SK-N-SH (cell line): ENCODE measurements around the gene SHLD1. TPM values are rescaled to one million over a fixed set of nuclear protein-coding genes. Genes with fewer than 3 reads are reported as not detected.

Source experiments
- CTCF ChIA-PET: fragments of 300-600, 350-600 bp; formaldehyde crosslinking; extraction: SDS; loops from one replicate; lab custom pipeline; 2021; lab: Yijun Ruan, JAX
- POLR2A ChIA-PET: fragments of 350-600 bp; sonication (Branson Sonifier 250); formaldehyde crosslinking; extraction: SDS; loops from one replicate; lab custom pipeline; 2020; ENCODE audit warnings: antibody characterized with exemption, inconsistent platforms; lab: Yijun Ruan, JAX
- DNase-seq: peaks from one replicate; pipeline ENCODE4 v3.0.0; 2012
- H2AFZ ChIP-seq: fragments of 200-600 bp; sonication (generic); 2 replicates; pipeline ENCODE4 v1.8.1; 2016; ENCODE audit warnings: antibody characterized with exemption, mild to moderate bottlenecking, low read depth
- H3F3A ChIP-seq: fragments of 200-600 bp; sonication (generic); replicated peaks from 2 replicates; pipeline ENCODE3; 2016; ENCODE audit warnings: antibody characterized with exemption, mild to moderate bottlenecking; ENCODE audit not compliant: insufficient read depth
- H3K27ac ChIP-seq, 2 experiments: fragments of 200-500 bp in 1 of 2; fragments of 200-600 bp in 1 of 2; sonication (Bioruptor generic) in 1 of 2; sonication (generic), shearing (Covaris generic) in 1 of 2; 2 replicates each; pipeline versions ENCODE4 v1.5.1 to v1.6.1; 2014 to 2016; ENCODE audit warnings: low read depth in 2 of 2, inconsistent platforms in 1 of 2, low read length in 1 of 2, mild to moderate bottlenecking in 1 of 2, mixed read lengths in 1 of 2
- H3K27me3 ChIP-seq: fragments of 200-600 bp; sonication (generic), shearing (Covaris generic); 2 replicates; pipeline ENCODE4 v1.6.1; 2016; ENCODE audit warnings: mixed run types; ENCODE audit not compliant: insufficient read depth
- H3K36me3 ChIP-seq, 2 experiments: fragments of 200-500 bp in 1 of 2; fragments of 200-600 bp in 1 of 2; sonication (Bioruptor generic) in 1 of 2; sonication (generic) in 1 of 2; replicated peaks in 1 of 2; 2 replicates each; pipeline versions ENCODE3 to v1.5.1; 2014 to 2016; ENCODE audit warnings: low read length in 1 of 2, mild to moderate bottlenecking in 1 of 2; ENCODE audit not compliant: insufficient read depth in 2 of 2, control insufficient read depth in 1 of 2
- H3K4me1 ChIP-seq, 2 experiments: fragments of 200-500 bp in 1 of 2; fragments of 200-600 bp in 1 of 2; sonication (Bioruptor generic) in 1 of 2; sonication (generic), shearing (Covaris generic) in 1 of 2; 2 replicates each; pipeline versions ENCODE4 v1.5.1 to v1.6.1; 2014 to 2016; ENCODE audit warnings: low read depth in 1 of 2, low read length in 1 of 2, mixed run types in 1 of 2; ENCODE audit not compliant: insufficient read depth in 2 of 2, control insufficient read depth in 1 of 2
- H3K4me2 ChIP-seq: fragments of 200-600 bp; sonication (generic), shearing (Covaris generic); 2 replicates; pipeline ENCODE4 v1.6.1; 2017; ENCODE audit warnings: mixed run types
- H3K4me3 ChIP-seq, 2 experiments: fragments of 200-500 bp in 1 of 2; fragments of 200-600 bp in 1 of 2; sonication (Bioruptor generic) in 1 of 2; sonication (generic), shearing (Covaris generic) in 1 of 2; 2 replicates each; pipeline versions ENCODE4 v1.5.1 to v1.8.1; 2014 to 2016; ENCODE audit warnings: low read depth in 2 of 2, inconsistent platforms in 1 of 2, low read length in 1 of 2, mild to moderate bottlenecking in 1 of 2, mixed read lengths in 1 of 2, moderate library complexity in 1 of 2
- H3K79me2 ChIP-seq: fragments of 200-600 bp; sonication (generic); 2 replicates; pipeline ENCODE4 v1.8.1; 2017; ENCODE audit warnings: mild to moderate bottlenecking; ENCODE audit not compliant: insufficient read depth
- H3K9ac ChIP-seq: fragments of 200-600 bp; sonication (generic); 2 replicates; pipeline ENCODE4 v1.6.1; 2017; ENCODE audit warnings: mixed run types
- H3K9me2 ChIP-seq: fragments of 200-600 bp; sonication (generic); 2 replicates; pipeline ENCODE4 v1.6.1; 2017; ENCODE audit warnings: mixed run types
- H3K9me3 ChIP-seq: fragments of 200-600 bp; sonication (generic); 2 replicates; pipeline ENCODE4 v1.6.1; 2017; ENCODE audit warnings: mixed run types, mild to moderate bottlenecking, moderate library complexity
- H4K20me1 ChIP-seq: fragments of 200-600 bp; sonication (generic); 2 replicates; pipeline ENCODE4 v1.6.1; 2017; ENCODE audit warnings: mild to moderate bottlenecking, mixed run types; ENCODE audit not compliant: insufficient read depth
- ELF1 ChIP-seq: IDR thresholded peaks from 2 replicates; pipeline ENCODE4 v1.4.0; 2012
- EP300 ChIP-seq, 2 experiments: IDR thresholded peaks; 2 replicates each; pipeline versions ENCODE4 v1.4.0 to v1.6.1; 2012; ENCODE audit warnings: borderline replicate concordance in 1 of 2, low read depth in 1 of 2, low read length in 1 of 2
- EZH2phosphoT487 ChIP-seq: fragments of 200-600 bp; sonication (generic); IDR thresholded peaks from 2 replicates; pipeline ENCODE4 v1.6.1; 2017; ENCODE audit warnings: low read depth, mixed run types, mild to moderate bottlenecking, antibody characterized with exemption, moderate library complexity, borderline replicate concordance
- FOSL2 ChIP-seq: IDR thresholded peaks from 2 replicates; pipeline ENCODE4 v1.4.0; 2012; ENCODE audit warnings: low read depth, mild to moderate bottlenecking, moderate library complexity, borderline replicate concordance
- GATA2 ChIP-seq: sonication (generic); formaldehyde crosslinking; IDR thresholded peaks from 2 replicates; pipeline ENCODE4 v1.5.0; 2020; ENCODE audit warnings: mild to moderate bottlenecking, missing genetic modification reagents
- MEF2A ChIP-seq: IDR thresholded peaks from 2 replicates; pipeline ENCODE4 v1.4.0; 2012; ENCODE audit warnings: low read depth, borderline replicate concordance
- MXI1 ChIP-seq: IDR thresholded peaks from 2 replicates; pipeline ENCODE4 v1.6.1; 2012; ENCODE audit warnings: mild to moderate bottlenecking, low read depth, low read length, improper control_type of control experiment
- NFIC ChIP-seq: IDR thresholded peaks from 2 replicates; pipeline ENCODE4 v1.4.0; 2012; ENCODE audit warnings: borderline replicate concordance
- NRF1 ChIP-seq: IDR thresholded peaks from 2 replicates; pipeline ENCODE4 v1.6.1; 2012; ENCODE audit warnings: low read depth, mild to moderate bottlenecking, low read length
- POLR2AphosphoS5 ChIP-seq: IDR thresholded peaks from 2 replicates; pipeline ENCODE4 v1.6.1; 2012; ENCODE audit warnings: low read depth, low read length
- RAD21 ChIP-seq: IDR thresholded peaks from 2 replicates; pipeline ENCODE4 v1.6.1; 2012; ENCODE audit warnings: mild to moderate bottlenecking, low read length
- RFX5 ChIP-seq: IDR thresholded peaks from 2 replicates; pipeline ENCODE4 v1.6.1; 2012; ENCODE audit warnings: mild to moderate bottlenecking, improper control_type of control experiment, low read length
- SIN3A ChIP-seq: IDR thresholded peaks from 2 replicates; pipeline ENCODE4 v1.6.1; 2012; ENCODE audit warnings: low read depth, mild to moderate bottlenecking, low read length, moderate library complexity, borderline replicate concordance
- YY1 ChIP-seq: IDR thresholded peaks from 2 replicates; pipeline ENCODE4 v1.4.0; 2012; ENCODE audit warnings: low read depth, mild to moderate bottlenecking
- WGBS: methylation state at CpG from one replicate; pipeline ENCODE4 v1.1.6; 2017; ENCODE audit warnings: low lambda C conversion rate; 5-methylcytosine and 5-hydroxymethylcytosine counted together
- polyA plus RNA-seq, 3 experiments: library from polyadenylated mRNA; depleted of rRNA; stranded (reverse); fragments of >200 nt; gene quantifications; 2 replicates each; pipeline ENCODE4 v1.2.3, GENCODE V29; 2012
- TF ChIP-seq, protein P1 (sequence below): IDR thresholded peaks from 2 replicates; pipeline ENCODE4 v1.4.0; 2012; ENCODE audit warnings: low read depth
- TF ChIP-seq, protein P2 (sequence below): IDR thresholded peaks from 2 replicates; pipeline ENCODE4 v1.4.0; 2012; ENCODE audit warnings: low read depth, borderline replicate concordance
- TF ChIP-seq, protein P3 (sequence below): fragments of 150-350 bp; IDR thresholded peaks from 2 replicates; pipeline ENCODE4 v1.6.1; 2017; ENCODE audit warnings: antibody characterized with exemption, low read length, low read depth, borderline replicate concordance
- TF ChIP-seq, protein P4 (sequence below): fragments of 200-600 bp; sonication (generic); IDR thresholded peaks from 2 replicates; pipeline ENCODE4 v1.6.1; 2017; ENCODE audit warnings: antibody characterized with exemption, mild to moderate bottlenecking, moderate library complexity

The SHLD1 gene
- polyA plus RNA-seq, 1 of the 3 experiments (the other 2 are of a cell fraction), result 4.5 TPM

DNA sequence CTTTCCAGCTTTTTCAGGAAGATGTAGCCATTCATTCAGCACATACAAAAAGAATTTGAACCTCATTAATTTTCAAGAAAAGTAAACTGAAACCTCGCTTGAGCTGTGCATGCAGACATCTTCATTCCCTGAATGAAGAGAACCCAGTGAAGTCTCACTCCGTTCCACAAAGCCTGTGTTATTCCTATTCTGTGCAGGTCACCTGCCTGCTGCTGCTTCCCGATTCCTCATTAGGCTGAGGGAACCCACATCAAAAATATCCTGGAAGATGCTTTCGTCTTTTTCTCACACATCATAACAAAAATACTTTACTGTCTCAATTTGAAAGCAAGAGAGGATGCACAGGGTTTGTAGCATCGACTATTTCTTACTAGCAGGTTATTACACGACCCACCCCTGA lies 160.0 kb downstream of the SHLD1 start:
- Histone ChIP-seq H3K9me2 (no peaks in the 10 kb centered on the region), H3K36me3 (no peaks in the 10 kb centered on the region), H3F3A (no peaks in the 10 kb centered on the region), H3K27ac (peak overlapping the region in 1 of 2 experiments; percentile 95; a peak in 1 of 4 replicates), H3K4me1 (peaks cover 0 to 4% of the 10 kb centered on the region in 2 experiments; a peak in 2 of 4 replicates), H3K9me3 (no peaks in the 10 kb centered on the region), H3K9ac (no peak overlapping the region), H4K20me1 (no peaks in the 10 kb centered on the region), H3K4me3 (no peak overlapping the region), H2AFZ (no peak overlapping the region), H3K4me2 (no peak overlapping the region), H3K79me2 (no peaks in the 10 kb centered on the region), H3K27me3 (no peaks in the 10 kb centered on the region; the same call in 1 of the 2 replicates)
- no peak for DNase-seq
- WGBS, result 66% methylated on average over 6 of the region's 6 CpGs
- CTCF ChIA-PET, result interaction anchor here (1.6 kb wide), 1 partner anchor 33 kb away, joined by 3 read pairs; no protein-coding TSS in a partner anchor
- POLR2A ChIA-PET, result no interaction called here
- TF ChIP-seq, protein P1, sequence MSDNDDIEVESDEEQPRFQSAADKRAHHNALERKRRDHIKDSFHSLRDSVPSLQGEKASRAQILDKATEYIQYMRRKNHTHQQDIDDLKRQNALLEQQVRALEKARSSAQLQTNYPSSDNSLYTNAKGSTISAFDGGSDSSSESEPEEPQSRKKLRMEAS, result no peak
- TF ChIP-seq SIN3A (no peak), MXI1 (no peak), FOSL2 (no peak), POLR2AphosphoS5 (no peak), ELF1 (no peak), EZH2phosphoT487 (no peak), RAD21 (no peak), GATA2 (no peak), RFX5 (no peak), EP300 (IDR thresholded peaks at IDR 0.05; ENCODE audit: borderline replicate concordance in 1 of 2, low read depth in 1 of 2, low read length in 1 of 2) (no peak), MEF2A (no peak), YY1 (no peak), NFIC (no peak), NRF1 (no peak)
- TF ChIP-seq, protein P2, sequence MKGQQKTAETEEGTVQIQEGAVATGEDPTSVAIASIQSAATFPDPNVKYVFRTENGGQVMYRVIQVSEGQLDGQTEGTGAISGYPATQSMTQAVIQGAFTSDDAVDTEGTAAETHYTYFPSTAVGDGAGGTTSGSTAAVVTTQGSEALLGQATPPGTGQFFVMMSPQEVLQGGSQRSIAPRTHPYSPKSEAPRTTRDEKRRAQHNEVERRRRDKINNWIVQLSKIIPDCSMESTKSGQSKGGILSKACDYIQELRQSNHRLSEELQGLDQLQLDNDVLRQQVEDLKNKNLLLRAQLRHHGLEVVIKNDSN, result no peak
- TF ChIP-seq, protein P3, sequence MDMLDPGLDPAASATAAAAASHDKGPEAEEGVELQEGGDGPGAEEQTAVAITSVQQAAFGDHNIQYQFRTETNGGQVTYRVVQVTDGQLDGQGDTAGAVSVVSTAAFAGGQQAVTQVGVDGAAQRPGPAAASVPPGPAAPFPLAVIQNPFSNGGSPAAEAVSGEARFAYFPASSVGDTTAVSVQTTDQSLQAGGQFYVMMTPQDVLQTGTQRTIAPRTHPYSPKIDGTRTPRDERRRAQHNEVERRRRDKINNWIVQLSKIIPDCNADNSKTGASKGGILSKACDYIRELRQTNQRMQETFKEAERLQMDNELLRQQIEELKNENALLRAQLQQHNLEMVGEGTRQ, result no peak
- TF ChIP-seq, protein P4, sequence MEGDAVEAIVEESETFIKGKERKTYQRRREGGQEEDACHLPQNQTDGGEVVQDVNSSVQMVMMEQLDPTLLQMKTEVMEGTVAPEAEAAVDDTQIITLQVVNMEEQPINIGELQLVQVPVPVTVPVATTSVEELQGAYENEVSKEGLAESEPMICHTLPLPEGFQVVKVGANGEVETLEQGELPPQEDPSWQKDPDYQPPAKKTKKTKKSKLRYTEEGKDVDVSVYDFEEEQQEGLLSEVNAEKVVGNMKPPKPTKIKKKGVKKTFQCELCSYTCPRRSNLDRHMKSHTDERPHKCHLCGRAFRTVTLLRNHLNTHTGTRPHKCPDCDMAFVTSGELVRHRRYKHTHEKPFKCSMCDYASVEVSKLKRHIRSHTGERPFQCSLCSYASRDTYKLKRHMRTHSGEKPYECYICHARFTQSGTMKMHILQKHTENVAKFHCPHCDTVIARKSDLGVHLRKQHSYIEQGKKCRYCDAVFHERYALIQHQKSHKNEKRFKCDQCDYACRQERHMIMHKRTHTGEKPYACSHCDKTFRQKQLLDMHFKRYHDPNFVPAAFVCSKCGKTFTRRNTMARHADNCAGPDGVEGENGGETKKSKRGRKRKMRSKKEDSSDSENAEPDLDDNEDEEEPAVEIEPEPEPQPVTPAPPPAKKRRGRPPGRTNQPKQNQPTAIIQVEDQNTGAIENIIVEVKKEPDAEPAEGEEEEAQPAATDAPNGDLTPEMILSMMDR, result no peak
